ENCODE measurements around the gene TEX52.
"Not testable (repeated sequence)": the region's sequence is repeated elsewhere in the genome, so short reads cannot be mapped to it uniquely, and the experiment has no call there.

The TEX52 gene

DNA sequence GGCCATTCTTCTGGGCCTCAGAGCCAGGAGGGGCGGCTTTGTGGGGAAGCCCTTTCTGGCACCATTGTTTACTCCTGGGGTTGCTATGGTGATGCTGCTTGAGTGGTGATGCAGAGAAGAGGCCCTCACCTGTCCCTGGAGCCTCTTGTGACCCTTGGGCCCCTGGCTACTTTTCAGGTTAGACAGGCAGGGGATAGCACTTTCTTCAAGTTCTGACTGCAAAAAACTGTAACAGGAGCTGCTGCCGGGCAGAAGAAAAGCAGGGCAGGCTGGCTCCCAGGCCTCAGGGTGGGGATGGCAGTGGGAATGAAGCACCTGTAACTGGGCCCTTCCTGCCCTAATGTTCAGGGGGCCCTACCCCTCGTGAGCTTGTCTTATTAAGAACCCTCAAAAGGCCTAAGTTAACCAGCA, at the start of gene TEX52:
TSS of gene TEX52 (minus strand) at position 19 of the 411 bp plus-strand sequence. CDS start at position 6, 13 bp downstream.
- no peak for DNase-seq

DNA sequence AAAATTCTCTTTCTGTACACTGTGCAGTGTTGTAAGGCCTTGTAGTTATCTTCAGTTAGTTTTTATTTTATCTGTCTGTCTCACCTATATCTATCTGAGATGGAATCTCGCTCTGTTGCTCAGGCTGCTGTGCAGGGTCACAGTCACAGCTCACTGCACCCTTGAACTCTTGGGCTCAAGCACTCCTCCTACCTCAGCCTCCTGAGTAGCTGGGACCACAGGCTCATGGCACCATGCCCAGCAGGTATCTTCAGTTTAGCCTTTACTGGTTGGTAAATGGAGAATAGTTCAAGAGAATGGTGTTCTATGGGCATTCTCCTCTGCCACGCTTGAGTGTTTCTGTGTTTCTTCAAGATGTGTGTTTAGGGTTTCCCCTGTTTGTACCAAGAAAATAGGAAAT, 47.4 kb upstream of the TEX52 start:
- DNase-seq, result no peak

DNA sequence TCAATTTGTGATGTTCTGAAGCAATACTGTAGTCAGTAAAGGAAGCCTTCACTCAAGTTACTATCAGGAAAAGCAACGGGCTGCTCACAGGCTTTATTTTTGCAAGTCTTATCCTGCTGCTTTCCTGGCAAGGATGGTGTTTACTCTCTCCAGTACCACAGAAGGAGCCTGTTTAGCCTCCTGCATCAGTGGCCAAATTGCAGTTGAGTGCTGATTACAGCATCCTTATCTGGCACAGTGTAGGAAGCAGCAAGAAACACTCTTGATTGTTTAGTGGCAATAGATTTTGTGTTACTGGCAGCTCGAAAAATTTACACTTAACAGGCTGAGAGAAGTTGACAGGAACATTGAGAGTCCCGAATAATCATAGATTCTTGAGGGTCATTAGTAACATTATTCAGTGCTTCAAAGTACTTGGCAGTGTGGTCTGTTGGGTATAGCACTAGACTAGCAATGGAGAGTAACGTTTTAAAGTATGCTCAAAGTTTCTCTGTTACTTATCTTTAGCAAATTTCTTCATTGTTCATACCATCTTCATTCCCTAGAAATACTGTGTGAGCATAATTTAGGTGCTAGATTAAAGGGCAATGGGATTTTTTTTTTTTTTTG, 45.5 kb upstream of the TEX52 start:
- DNase-seq, result no peak

DNA sequence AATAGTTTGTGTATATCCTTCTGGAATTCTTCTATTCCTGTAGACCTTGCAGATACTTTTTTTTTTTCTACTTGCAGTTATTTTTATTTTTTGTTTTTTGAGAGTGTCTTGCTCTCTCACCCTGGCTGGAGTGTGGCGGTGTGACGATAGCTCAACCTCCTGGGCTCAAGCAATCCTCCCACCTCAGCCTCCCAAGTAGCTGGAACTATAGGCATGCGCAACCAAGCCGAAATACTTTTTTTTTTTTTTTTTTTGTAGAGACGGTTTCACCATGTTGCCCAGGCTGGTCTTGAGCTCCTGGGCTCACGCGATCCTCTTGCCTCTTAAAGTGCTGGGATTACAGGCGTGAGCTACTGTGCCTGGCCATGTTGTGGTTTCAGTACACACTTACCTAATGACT, 43.8 kb upstream of the TEX52 start:
- DNase-seq, result no peak

DNA sequence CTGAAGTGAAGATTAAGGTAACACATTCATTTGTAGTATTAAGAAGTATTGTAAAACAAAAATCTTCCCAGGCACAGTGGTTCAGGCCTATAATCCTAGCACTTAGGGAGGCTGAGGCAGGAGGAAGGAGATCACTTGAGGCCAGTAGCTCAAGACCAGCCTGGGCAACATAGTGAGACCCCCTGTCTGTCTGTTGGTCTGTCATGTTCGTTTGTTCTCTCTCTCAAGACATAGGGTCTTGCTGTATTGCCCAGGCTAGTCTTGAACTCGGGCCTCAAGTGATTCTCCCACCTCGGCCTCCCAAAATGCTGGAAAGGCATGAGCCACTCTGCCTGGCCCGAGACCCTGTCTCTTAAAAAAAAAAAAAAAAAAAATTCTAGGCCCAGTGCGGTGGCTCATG, 40.6 kb upstream of the TEX52 start:
- no peak for DNase-seq

DNA sequence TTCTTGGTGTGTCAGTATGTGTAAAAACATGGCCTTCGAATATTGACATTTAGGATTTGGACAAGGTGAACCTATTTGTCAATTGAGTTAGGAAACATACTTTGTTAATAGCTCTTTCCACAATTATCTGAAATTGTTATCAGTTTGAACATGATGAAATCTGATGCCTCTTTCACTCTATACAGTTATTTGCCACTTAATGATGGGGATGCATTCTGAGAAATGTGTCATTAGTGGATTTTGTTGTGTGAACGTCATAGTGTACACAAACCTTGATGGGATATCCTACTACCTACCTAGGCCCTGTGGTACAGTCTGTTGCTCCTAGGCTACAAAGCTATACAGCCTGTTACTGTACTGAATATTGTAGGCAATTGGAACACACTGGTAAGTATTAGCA, 38.7 kb upstream of the TEX52 start:
- DNase-seq, result peak; percentile 7

DNA sequence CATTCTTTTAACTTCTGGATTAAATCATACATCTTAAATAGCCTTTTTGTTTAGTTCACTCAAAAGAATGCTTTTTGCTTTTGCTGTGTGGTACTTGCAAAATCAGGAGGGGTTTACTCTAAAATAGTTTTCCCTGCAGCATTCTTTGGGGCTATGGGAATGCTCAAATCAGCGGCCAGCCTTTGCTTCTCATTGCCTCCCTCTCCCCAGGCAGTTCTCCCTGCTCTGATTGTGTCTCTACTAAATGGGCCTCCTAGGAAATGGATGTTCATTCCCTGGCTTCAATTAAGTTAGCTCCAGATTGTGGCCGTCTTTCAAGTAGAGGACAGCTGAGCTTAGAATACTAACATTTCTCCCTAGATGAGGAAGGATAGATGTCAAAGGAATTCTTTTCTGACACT, 38.2 kb upstream of the TEX52 start:
- peak; percentile 50 for DNase-seq

DNA sequence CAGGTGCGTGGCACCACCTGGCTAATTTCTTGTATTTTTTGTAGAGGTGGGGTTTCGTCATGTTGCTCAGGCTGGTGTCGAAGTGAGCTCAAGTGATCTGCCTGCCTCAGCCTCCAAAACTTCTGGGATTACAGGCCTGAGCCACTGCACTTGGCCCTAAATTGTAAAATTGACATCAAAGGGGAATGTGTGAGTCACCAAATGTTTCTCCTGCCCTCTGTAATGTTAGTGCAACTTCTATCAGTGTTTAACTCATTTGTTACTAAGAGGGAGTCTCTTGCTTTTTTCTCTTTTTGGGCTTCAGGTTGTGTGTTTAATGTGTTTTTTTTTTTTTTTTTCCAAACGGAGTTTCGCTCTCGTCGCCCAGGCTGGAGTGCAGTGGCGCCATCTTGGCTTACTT, 36.2 kb upstream of the TEX52 start:
- peak; percentile 90 for DNase-seq

DNA sequence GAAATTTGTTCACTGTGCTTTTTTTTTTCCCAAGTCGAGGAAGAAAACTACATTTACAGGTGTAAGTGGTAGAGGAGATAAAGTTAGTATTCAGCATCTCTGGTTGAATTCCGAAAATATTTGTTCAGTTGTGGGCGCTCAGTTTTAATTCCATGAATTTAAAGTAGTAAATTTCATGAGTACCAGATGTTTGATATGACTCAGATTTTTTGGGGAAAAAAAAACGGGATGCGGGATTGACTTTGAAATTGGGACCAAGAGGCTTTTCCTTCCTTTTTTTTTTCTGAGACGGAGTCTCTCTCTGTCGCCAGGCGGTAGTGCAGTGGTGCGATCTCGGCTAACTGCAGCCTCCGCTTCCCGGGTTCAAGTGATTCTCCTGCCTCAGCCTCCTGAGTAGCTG, 35.4 kb upstream of the TEX52 start:
- DNase-seq, result peak; percentile 69

DNA sequence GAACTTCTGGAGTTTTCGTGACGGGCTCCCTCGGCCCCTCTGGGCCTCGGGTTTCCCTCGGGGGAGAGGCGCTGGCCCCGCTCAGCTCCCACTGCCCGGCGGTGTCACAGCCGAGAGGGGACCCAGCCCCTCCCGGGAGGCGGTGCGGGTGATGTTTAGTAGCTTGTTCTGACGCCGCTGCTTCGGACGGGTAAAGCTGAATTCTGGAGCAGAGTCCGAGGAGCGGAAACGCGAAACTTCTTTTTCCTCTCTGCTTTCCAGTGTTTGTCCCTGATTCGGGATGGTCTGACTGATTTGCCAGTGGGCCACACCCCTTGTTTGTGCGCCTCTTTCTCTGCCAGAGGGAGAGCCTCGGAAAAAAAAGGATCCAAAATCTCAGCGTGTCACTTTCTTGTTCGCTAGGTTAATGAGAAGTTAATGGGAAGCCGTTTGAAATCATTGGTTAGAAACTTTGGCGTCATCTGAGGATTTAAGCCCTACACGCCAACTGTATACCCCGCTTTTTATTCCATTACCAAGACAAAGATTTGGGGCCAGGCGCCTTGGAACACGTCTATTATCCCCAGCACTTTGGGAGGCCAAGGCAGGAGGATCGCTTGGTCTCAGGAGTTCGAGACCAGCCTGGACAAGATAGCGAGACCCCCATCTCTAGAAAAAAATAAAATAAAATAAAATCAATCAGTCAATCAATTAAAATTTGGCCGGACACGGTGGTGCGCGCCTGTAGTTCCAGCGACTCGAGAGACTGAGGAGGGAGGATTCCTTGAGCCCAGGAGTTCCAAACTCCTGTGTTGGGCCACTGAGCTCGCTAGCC, 34.6 kb upstream of the TEX52 start:
- peak; percentile 62 for DNase-seq

DNA sequence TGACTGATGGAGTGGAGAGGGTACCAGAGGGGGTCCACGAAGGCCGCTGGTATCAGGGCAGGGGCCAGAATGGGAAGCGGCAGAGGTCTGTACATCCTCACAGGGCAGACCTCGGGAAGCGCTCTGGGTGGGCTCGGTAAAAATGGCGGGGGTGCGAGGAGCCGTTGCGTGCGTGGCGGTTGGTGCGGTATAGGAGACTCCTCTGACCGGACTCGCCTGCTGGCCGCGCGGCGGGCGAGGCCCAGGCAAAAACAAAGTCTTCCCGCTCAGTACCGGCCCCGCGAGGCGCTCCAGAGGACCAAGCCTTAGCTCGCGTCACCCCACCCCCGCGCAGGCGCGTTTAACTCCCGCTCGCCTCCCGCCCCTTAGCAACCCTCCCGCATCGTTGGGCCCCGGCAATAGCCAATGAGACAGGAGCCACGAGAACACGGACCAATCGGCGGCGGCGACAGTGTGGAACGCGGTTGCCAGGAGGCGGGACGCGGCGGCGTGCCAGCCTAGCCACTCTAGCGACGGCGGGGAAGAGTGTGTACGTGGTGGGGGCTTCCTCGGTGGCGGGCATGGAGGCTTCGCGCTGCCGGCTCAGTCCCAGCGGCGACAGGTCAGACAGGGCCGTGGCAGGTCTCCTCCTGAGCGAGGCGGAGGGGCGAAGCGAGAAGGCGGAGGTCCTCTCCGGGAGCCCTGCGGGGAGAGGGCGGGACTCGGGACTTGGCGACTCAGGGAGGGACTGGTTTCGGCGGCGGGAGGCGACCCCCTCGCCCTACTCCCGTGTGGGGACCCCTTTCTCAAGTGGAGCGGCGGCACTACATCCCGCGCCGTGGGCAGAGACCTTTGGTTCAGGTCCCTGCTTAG, 33.8 kb upstream of the TEX52 start, which contains the start of gene TULP3:
TSS of gene TULP3 (plus strand) at position 504 of the 852 bp plus-strand sequence. CDS start at position 561, 57 bp downstream.
- peak; percentile 98 for DNase-seq

DNA sequence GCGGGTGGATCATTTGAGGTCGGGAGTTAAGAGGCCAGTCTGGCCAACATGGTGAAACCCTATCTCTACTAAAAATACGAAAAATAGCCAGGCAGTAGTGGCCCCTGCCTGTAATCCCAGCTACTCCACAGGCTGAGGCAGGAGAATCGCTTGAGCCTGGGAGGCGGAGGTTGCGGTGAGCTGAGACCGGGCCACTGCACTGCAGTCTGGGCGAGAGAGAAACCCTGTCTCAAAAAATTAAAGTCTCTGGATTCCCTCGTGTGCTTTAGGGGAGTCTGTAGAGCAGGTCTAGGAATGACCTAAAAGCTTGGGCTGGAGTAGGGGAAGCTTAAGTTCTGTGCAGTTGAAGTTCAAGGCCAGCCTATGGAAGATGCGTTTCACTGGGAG, 33.2 kb upstream of the TEX52 start:
- no peak for DNase-seq

DNA sequence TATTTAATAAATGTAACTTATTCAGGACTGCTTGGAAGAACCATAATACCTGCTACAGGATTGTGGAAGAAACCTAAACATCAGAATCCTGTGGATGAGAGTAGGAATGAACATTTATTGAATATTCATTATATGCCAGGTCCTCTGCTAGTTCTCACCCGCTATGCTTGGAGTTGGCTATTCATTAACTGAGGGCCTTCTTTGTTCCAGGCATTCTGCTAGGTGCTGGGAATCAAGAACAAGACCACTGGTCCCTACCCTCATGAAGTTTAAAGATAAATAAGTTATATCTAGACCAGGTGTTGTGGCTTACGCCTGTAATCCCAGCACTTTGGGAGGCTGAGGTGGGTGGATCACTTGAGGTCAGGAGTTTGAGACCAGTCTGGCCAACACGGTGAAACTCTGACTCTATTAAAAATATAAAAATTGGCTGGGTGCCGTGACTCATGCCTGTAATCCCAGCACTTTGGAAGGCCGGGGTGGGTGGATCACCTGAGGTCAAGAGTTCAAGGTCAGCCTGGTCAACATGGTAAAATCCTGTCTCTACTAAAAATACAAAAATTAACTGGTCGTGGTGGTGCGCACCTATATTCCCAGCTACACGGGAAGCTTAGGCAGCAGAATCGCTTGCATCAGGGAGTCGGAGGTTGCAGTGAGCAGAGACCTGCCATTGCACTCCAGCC, 30.1 kb upstream of the TEX52 start:
- no peak for DNase-seq

DNA sequence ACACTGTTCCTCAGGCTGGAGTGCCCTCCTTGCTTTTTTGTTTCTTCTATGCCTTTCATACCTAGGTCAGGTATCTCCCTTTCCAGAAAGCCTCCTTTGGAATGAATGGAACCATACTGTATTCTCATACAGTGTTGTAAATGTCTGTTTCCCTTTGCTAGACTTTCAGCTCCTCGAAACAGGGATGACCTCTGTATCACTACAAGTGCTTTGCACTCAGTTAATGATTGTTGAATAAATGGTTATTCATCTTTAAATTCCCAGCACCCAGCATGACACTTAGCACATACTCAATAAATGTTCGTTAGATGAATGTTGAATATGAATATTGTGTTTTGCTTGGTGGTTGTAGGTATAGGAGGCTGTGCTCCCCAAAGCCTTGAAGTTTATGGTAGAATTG, 28.0 kb upstream of the TEX52 start:
- DNase-seq, result no peak

DNA sequence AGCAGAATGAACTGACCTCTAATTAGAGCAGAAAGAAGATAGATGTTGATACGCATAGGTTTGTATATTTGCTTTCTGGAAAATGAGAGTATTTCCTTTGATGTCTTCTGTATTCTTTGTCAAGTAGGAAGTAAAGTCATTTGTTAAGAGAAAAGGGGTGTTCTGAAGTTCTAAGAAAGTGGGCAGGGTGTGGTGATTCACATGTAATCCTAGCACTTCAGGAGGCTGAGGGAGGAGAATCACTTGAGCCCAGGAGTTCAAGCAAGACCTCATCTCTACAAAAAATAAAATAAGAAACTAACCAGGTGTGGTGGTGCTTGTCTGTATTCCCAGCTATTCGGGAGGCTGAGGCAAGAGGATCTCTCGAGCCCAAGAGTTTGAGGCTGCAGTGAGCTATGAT, 23.0 kb upstream of the TEX52 start:
- no peak for DNase-seq

DNA sequence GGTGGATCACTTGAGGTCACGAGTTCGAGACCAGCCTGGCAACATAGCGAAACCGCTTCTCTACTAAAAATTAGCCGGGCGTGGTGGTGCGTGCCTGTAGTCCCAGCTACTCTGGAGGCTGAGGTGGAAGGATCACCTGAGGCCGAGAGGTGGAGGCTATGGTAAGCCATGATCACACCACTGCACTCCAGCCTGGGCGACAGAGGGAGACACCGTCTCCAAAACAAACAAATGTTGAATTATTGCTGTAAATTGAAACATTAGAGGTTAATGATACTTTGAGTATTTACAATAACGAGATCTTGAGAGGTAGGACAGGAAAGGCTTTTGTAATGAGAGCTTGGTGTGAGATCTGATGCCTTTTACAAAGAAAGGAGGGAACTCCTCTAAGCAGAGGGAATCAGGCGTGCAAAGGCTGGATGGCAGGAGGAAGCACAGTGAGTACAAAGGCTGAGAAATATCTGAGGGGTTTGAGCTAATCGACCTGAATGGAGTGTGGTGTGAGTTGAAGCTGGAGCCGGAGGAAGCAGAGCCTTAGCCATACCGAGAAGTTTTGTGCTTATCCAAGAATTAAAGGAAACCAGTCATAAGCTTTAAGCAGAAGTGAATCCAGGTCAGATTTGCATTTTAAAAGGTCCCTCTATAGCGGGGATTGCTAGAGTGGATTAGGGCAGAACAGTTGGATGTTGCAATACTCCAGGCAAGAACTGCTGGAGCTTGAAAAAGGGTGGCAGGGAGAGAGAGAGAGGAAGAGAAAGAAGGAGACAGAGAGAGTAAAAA, 21.3 kb upstream of the TEX52 start:
- DNase-seq, result peak; percentile 32

DNA sequence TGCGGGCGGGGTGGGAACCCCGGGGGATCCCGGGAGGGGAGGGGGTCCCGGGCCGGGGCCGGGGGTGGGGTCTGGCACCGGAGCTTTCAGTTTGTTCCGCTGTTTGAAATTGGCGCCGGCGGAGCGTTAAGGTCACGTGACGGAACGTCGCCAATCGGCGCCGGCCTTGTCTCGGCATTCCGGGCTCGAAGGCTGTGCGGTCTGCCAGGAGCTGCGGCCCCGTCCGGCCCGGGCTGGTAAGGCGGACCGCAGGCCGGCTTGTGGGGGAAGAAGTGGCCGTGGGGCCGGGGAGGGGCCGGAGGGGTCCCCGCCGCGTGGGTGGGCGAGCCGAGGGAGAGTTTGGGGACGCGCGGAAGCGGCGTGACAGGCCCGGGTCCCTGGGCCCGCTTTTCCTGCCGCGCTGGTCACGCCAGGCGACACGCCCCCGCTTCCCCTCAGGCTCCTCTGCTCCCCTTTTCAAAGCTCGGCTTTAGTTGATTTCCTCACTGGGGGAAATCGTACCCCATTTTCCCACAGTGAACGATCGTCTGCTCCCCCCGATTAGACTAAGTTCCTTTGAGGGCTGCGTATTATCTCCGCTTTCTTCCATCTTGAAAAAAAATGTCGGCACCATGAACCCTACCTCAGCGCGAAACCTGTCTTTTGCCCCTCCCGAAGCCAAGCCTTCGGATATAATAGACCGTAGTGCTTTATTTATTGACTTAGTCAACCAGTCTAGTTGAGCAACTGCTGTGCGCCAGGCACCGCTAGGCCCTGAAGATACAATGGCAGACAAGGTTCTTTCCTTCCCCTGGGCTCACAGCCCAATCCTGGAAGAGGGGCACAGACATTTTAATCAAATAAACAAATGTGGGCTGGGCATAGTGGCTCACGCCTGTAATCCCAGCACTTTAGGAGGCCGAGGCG, 20.5 kb upstream of the TEX52 start, which contains the start of the genes FOXM1 and RHNO1:
TSS of gene FOXM1 (minus strand) at position 128 of the 906 bp plus-strand sequence. CDS start 2,696 bp downstream, outside the sequence.
TSS of gene RHNO1 (plus strand) at position 177 of the 906 bp plus-strand sequence. CDS start 8,144 bp downstream, outside the sequence.
- DNase-seq, result peak; percentile 87

DNA sequence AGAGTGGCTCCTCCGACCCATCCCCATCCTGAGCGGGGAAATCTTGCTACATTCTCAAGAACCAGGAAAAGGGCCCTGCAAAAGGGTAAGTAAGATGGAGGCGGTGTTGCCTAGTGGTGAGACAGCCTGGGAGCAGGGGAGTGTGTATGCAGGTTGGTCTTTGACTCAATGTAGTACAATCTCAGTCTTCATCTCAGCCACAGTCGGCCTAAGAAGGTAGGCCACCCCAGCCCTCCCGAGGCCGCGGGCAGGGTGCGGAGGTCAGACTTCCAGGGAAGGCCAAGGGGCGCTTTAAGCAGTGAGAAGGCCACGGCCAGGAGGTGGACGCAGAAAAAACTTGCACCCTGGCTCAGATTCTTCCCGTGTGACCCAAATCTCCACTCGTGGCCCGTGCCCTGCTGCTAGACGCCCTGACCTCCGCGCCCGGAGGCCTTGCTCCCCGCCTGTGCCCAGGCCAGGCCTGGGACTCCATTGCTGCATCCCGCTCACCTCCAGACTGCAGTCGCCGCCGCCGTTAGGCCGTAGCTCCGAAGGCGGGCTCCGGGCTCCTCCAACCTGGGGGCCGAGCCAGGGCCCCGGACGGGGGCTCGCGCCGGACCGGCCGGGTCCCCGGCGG, 19.7 kb upstream of the TEX52 start:
- DNase-seq, result no peak

DNA sequence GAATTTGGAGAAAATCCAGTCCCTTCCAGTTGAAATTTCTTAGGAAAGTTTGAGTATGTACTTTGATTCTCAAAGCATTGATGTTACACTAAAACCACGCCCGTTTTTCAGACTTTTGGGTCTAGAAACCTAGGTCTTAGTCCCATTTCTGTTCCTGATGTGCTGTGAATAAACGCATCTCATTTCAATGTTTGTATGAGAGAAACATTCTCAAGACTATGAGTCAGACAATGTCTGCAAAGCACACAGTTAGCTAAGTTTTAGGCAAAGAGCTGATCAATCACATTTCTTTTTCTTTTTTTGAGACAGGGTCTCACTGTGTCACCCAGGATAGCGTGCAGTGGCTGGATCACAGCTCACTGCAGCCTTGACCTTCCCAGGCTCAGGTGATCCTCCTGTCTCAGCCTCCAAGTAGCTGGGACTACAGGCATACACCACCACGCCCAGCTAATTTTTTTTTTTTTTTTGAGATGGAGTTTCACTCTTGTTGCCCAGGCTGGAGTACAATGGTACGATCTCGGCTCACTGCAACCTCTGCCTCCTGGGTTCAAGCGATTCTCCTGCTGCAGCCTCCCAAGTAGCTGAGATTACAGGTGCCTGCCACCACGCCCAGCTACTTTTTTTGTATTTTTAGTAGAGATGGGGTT, 12.3 kb upstream of the TEX52 start:
- not testable (repeated sequence) for DNase-seq

DNA sequence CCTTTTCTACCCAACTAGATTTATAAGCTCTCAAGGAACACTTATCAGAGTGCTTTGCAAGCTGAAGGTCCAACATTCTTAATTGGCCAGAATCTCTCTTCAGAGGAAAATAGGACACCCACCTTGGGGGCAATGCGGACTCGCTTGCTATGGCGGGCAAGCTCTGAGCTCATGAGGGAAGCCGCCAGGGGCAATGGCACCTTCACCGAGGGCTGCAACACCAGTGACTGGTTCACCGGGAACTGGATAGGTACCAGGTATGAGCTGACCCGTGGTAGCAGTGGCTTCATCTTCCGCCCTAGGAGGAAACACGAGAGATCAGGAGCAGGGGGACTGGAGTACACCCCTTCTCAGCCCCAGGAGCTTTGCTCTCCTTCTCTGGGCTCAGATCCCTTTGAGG, 7.4 kb upstream of the TEX52 start:
- DNase-seq, result no peak
